ENCODE data around the gene NMD3.
A peak's percentile ranks its signal among the peaks of the same experiment; 100 is the strongest.
"Not testable (repeated sequence)": the region's sequence is repeated elsewhere in the genome, so short reads cannot be mapped to it uniquely, and the experiment has no call there.

The NMD3 gene

GRCh38 chr3:161220850-161221753, at the start of gene NMD3:
Gene NMD3, plus strand, starts transcription at chr3:161221311. Its CDS starts 703 bp downstream, at chr3:161222014.
- DNase-seq: peak; percentile 92 to 95
- TF ChIP-seq GATA1 (IDR thresholded peaks at IDR 0.05; ENCODE audit: low read depth, low read length): no peak
- peak; percentile 91 for TF ChIP-seq POLR2A (IDR thresholded peaks at IDR 0.05; ENCODE audit: low read length)

GRCh38 chr3:161171639-161172552, 49.2 kb upstream of the NMD3 start:
- TF ChIP-seq GATA1 (IDR thresholded peaks at IDR 0.05; ENCODE audit: low read depth, low read length) (no peak), POLR2A (IDR thresholded peaks at IDR 0.05; ENCODE audit: low read length) (no peak)
- no peak for DNase-seq

- no peak for DNase-seq
- no peak for TF ChIP-seq GATA1 (IDR thresholded peaks at IDR 0.05; ENCODE audit: low read depth, low read length)
Measured at GRCh38 chr3:161175506-161175905, 45.6 kb upstream of the NMD3 start.

- TF ChIP-seq GATA1 (IDR thresholded peaks at IDR 0.05; ENCODE audit: low read depth, low read length): no peak
- no peak for TF ChIP-seq POLR2A (IDR thresholded peaks at IDR 0.05; ENCODE audit: low read length)
- DNase-seq: no peak
Measured at GRCh38 chr3:161177991-161178390, 43.1 kb upstream of the NMD3 start.

GRCh38 chr3:161181371-161181770, 39.7 kb upstream of the NMD3 start:
- DNase-seq: not testable (repeated sequence)

- TF ChIP-seq GATA1 (IDR thresholded peaks at IDR 0.05; ENCODE audit: low read depth, low read length): no peak
- no peak for TF ChIP-seq POLR2A (IDR thresholded peaks at IDR 0.05; ENCODE audit: low read length)
- DNase-seq: peak; percentile 4 to 19
Measured at GRCh38 chr3:161187046-161187445, 34.1 kb upstream of the NMD3 start.

- no peak for DNase-seq
- no peak for TF ChIP-seq POLR2A (IDR thresholded peaks at IDR 0.05; ENCODE audit: low read length)
- no peak for TF ChIP-seq GATA1 (IDR thresholded peaks at IDR 0.05; ENCODE audit: low read depth, low read length)
Measured at GRCh38 chr3:161197855-161198850, 23.0 kb upstream of the NMD3 start.

- no peak for TF ChIP-seq POLR2A (IDR thresholded peaks at IDR 0.05; ENCODE audit: low read length)
- no peak for TF ChIP-seq GATA1 (IDR thresholded peaks at IDR 0.05; ENCODE audit: low read depth, low read length)
Measured at GRCh38 chr3:161199926-161200325, 21.2 kb upstream of the NMD3 start.

GRCh38 chr3:161203485-161204098, 17.5 kb upstream of the NMD3 start:
- TF ChIP-seq POLR2A (IDR thresholded peaks at IDR 0.05; ENCODE audit: low read length): no peak
- TF ChIP-seq GATA1 (IDR thresholded peaks at IDR 0.05; ENCODE audit: low read depth, low read length): no peak
- DNase-seq: no peak

More at GRCh38 chr3:161199926-161200325, 21.2 kb upstream of the NMD3 start:
- no peak for DNase-seq

GRCh38 chr3:161208931-161209330, 12.2 kb upstream of the NMD3 start:
- DNase-seq: no peak
- TF ChIP-seq GATA1 (IDR thresholded peaks at IDR 0.05; ENCODE audit: low read depth, low read length) (no peak), POLR2A (IDR thresholded peaks at IDR 0.05; ENCODE audit: low read length) (no peak)

- TF ChIP-seq GATA1 (IDR thresholded peaks at IDR 0.05; ENCODE audit: low read depth, low read length) (no peak), POLR2A (IDR thresholded peaks at IDR 0.05; ENCODE audit: low read length) (no peak)
- DNase-seq: no peak
Measured at GRCh38 chr3:161212171-161212771, 8.8 kb upstream of the NMD3 start.

- TF ChIP-seq GATA1 (IDR thresholded peaks at IDR 0.05; ENCODE audit: low read depth, low read length) (no peak), POLR2A (IDR thresholded peaks at IDR 0.05; ENCODE audit: low read length) (no peak)
- no peak for DNase-seq
Measured at GRCh38 chr3:161212906-161213305, 8.2 kb upstream of the NMD3 start.
